ENCODE measurements around the gene TIMM17A. TPM values are rescaled to one million over a fixed set of nuclear protein-coding genes. Genes with fewer than 3 reads are reported as not detected.

TIMM17A gene
- total RNA-seq, 4 donors from 2014 or later = 18.7 to 34.9 (median 29.7) TPM

DNA sequence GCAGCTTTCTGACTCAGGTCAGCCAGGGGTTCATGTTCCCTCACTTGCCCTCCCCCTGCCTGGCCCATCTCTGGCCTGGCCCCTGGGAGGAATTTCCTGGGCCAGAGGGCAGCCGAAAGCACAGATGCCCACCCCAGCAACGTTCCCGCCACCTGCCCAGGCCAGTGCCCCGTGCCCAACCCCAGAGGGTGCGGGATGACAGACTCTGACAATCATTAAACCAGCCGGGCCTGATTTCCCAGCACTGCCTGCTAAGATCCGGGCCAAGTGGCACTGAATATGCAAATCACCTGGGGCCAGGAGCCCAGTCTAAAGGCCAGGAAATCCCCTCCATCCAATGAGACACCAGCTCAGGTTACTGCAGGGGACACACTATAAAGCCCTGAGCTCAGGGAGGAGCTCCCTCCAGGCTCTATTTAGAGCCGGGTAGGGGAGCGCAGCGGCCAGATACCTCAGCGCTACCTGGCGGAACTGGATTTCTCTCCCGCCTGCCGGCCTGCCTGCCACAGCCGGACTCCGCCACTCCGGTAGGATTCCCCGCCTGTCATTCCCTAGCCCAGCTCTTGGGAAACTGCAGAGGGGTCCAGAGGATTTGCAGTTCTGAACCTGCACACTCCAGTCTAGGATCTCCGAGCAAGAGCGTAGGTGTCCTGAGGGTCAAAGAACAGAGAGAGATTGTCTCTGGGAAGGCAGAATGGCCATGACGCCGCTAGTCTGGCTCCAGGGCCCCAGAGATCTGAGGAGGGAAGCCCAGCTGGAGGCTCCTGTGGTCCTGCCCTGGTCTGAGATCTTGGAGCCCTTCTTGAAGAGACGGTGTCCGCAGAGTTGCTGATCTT is 55.1 kb downstream of the TIMM17A start, which contains the start of gene ELF3:
TSS of gene ELF3 (plus strand) at position 408 of the 836 bp plus-strand sequence. CDS start 550 bp downstream, outside the sequence.
- no peaks in the 10 kb centered on the region for H3K36me3 ChIP-seq
- H3K27ac ChIP-seq = no peak within 1 kb of the TSS
- intact Hi-C loops (cut with DNase I; ENCODE audit: low total_unique reads) = no loop called here
- no peak within 1 kb of the TSS for H3K4me3 ChIP-seq
- TF ChIP-seq, protein P1, sequence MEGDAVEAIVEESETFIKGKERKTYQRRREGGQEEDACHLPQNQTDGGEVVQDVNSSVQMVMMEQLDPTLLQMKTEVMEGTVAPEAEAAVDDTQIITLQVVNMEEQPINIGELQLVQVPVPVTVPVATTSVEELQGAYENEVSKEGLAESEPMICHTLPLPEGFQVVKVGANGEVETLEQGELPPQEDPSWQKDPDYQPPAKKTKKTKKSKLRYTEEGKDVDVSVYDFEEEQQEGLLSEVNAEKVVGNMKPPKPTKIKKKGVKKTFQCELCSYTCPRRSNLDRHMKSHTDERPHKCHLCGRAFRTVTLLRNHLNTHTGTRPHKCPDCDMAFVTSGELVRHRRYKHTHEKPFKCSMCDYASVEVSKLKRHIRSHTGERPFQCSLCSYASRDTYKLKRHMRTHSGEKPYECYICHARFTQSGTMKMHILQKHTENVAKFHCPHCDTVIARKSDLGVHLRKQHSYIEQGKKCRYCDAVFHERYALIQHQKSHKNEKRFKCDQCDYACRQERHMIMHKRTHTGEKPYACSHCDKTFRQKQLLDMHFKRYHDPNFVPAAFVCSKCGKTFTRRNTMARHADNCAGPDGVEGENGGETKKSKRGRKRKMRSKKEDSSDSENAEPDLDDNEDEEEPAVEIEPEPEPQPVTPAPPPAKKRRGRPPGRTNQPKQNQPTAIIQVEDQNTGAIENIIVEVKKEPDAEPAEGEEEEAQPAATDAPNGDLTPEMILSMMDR (IDR thresholded peaks at IDR 0.05) = no peak
- TF ChIP-seq POLR2A (IDR thresholded peaks at IDR 0.05) = peak in 1 of 2 donors; percentile 49
- H3K9me3 ChIP-seq = no peaks in the 10 kb centered on the region
- H3K27me3 ChIP-seq = no peaks in the 10 kb centered on the region
- no peaks in the 10 kb centered on the region for H3K4me1 ChIP-seq
- DNase-seq = no peak

DNA sequence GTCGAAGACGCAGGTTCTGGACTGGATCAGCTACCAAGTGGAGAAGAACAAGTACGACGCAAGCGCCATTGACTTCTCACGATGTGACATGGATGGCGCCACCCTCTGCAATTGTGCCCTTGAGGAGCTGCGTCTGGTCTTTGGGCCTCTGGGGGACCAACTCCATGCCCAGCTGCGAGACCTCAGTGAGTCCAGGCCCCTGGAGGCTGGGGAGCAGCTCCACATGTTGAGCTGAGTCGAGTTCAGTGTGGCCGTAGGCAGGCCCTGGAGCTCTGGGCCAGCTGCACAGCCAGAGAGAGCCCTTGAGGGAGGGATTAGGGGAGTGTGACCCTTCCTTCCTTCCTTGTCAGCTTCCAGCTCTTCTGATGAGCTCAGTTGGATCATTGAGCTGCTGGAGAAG is 56.7 kb downstream of the TIMM17A start:
- no peaks in the 10 kb centered on the region for H3K27me3 ChIP-seq
- H3K36me3 ChIP-seq = no peaks in the 10 kb centered on the region
- H3K4me3 ChIP-seq = no peak overlapping the region
- no peak overlapping the region for H3K27ac ChIP-seq
- intact Hi-C loops (cut with DNase I; ENCODE audit: low total_unique reads) = no loop called here
- no peak for DNase-seq
- H3K4me1 ChIP-seq = no peaks in the 10 kb centered on the region
- TF ChIP-seq, protein P1 (IDR thresholded peaks at IDR 0.05) = no peak
- no peak for TF ChIP-seq POLR2A (IDR thresholded peaks at IDR 0.05)
- no peaks in the 10 kb centered on the region for H3K9me3 ChIP-seq

DNA sequence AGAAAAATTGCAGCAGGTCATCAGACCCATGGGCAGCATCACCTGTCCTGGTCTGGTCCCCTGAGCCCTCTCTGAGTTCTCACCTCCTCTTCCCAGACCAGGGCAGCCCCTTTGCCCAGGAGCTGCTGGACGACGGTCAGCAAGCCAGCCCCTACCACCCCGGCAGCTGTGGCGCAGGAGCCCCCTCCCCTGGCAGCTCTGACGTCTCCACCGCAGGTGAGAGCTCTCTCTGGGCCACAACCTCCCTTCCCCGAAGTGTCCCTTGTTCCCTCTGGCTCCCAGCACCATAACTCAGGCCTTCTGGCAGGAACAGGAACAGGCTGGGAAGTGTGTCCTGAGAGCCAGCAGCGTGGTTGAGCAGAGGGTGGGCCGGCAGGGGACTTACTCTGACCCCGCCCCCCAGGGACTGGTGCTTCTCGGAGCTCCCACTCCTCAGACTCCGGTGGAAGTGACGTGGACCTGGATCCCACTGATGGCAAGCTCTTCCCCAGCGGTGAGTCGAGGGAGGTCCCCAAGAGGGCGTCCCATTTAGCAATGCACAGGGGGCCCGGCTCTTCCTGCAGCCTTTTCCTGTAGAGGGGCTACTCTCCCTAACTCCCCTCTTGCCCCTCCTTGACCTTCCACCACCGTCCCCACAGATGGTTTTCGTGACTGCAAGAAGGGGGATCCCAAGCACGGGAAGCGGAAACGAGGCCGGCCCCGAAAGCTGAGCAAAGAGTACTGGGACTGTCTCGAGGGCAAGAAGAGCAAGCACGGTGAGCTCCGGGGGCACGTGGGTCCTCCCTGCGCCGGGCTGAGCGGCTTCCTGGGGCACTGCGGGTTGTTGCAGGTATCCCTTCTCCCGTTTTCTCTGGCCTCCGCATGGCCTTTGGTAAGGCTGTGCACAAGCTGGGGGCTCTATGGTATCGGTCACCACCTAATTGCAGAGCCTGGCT is 57.5 kb downstream of the TIMM17A start:
- Histone ChIP-seq H3K4me3 (no peak overlapping the region), H3K27ac (no peak overlapping the region)
- intact Hi-C loops (cut with DNase I; ENCODE audit: low total_unique reads) = no loop called here

DNA sequence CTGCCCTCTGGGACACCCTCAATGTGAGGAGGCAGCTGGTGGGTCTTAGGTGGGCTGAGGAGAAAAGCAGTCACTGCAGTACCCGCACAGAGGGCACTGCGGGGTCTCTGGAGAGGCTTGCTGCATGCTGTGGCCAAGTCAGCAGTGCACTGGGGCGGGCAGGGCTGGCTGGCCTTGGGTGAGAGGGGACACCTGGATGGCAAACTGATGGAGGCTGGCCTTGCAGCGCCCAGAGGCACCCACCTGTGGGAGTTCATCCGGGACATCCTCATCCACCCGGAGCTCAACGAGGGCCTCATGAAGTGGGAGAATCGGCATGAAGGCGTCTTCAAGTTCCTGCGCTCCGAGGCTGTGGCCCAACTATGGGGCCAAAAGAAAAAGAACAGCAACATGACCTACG is 58.3 kb downstream of the TIMM17A start:
- H3K9me3 ChIP-seq = no peaks in the 10 kb centered on the region
- H3K4me3 ChIP-seq = no peak overlapping the region
- no peaks in the 10 kb centered on the region for H3K36me3 ChIP-seq
- no peak for DNase-seq
- no peak for TF ChIP-seq POLR2A (IDR thresholded peaks at IDR 0.05)
- TF ChIP-seq, protein P1 (IDR thresholded peaks at IDR 0.05) = no peak
- no peak overlapping the region for H3K27ac ChIP-seq
- H3K4me1 ChIP-seq = no peaks in the 10 kb centered on the region
- no peaks in the 10 kb centered on the region for H3K27me3 ChIP-seq
- intact Hi-C loops (cut with DNase I; ENCODE audit: low total_unique reads) = no loop called here

More for the DNA sequence above, 57.5 kb downstream of the TIMM17A start:
- H3K4me1 ChIP-seq = no peaks in the 10 kb centered on the region
- H3K9me3 ChIP-seq = no peaks in the 10 kb centered on the region
- H3K27me3 ChIP-seq = no peaks in the 10 kb centered on the region
- DNase-seq = no peak
- H3K36me3 ChIP-seq = no peaks in the 10 kb centered on the region
- TF ChIP-seq, protein P1 (IDR thresholded peaks at IDR 0.05) = no peak
- TF ChIP-seq POLR2A (IDR thresholded peaks at IDR 0.05) = no peak
